Upper lobe of left lung (tissue), 4 donors: Measurements from ENCODE around the gene SBF1.

Source experiments
- CTCF ChIP-seq, 6 experiments: fragments of 450-650 bp in 4 of 6; fragments of 200-600 bp in 2 of 6; sonication (generic) in 2 of 6; IDR thresholded peaks; one replicate each; pipeline ENCODE4 v1.5.1; 2016 to 2019; ENCODE audit warnings: antibody characterized with exemption in 6 of 6
- EP300 ChIP-seq, 4 donors: sonication (generic); formaldehyde crosslinking; IDR thresholded peaks; one replicate each; pipeline ENCODE4 v1.5.1; 2017; ENCODE audit warnings: antibody characterized with exemption in 4 of 4, control low read depth in 2 of 4
- POLR2A ChIP-seq, 4 donors: fragments of 450-650 bp; IDR thresholded peaks; one replicate each; pipeline ENCODE4 v1.5.1; 2016 to 2017; ENCODE audit warnings: antibody characterized with exemption in 4 of 4, mild to moderate bottlenecking in 2 of 4

GRCh38 chr22:50439314-50439870 lies 35.4 kb downstream of the SBF1 start:
- TF ChIP-seq CTCF (IDR thresholded peaks at IDR 0.05) (no peak), EP300 (IDR thresholded peaks at IDR 0.05) (no peak), POLR2A (IDR thresholded peaks at IDR 0.05) (no peak)
